Choroid plexus epithelial cell (primary cell): ENCODE data around the gene ZNF541.

ENCODE experiments used
- DNase-seq: peaks from one replicate; pipeline ENCODE4 v3.0.0-alpha.2; 2010; ENCODE audit warnings: low read depth
- H3K4me3 ChIP-seq: 2 replicates; pipeline ENCODE4 v1.5.1; 2011; ENCODE audit warnings: low read depth, mild to moderate bottlenecking, control low read depth, low read length, moderate library complexity
- TF ChIP-seq, protein P1 (sequence below): conservative IDR thresholded peaks from 2 replicates; pipeline ENCODE4 v1.5.1; 2011; ENCODE audit warnings: low read depth, mild to moderate bottlenecking, control low read depth, inconsistent platforms, low read length, moderate library complexity

The ZNF541 gene

DNA sequence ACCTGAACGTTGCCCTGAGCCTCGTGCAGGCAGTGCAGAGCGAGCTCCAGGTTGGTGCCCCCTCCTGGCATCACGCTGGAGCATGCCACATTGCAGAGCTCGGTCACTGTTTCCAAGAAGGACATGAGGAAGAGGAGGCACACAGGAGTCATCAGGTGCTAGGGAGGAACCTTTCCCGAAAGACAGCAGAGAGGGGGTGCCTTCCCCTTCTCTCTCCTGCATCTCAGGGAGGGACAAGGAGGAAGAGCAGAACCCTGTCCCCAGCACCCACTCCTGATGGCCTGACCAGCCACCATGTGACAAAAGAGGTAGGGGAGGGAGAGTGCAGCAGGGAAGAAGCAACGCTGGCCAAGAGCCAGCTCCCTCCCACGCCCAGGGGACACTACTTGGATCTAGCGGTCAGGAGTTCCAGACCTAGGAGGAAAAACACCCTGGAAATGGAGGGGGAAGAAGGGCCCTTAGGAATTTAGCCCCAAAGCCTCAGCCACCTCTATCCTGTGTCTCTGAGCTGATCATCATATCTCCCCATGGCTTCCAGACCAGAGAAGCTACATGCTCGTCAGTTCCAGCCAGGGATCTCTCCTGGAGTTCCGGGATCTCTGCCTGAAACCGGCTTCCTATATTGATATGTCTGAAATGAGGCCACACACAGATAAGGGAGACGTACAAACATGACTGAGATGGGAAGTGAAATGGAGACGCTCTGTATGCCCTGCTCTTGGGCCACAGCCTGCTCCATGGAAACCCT is 41.1 kb downstream of the ZNF541 start:
- TF ChIP-seq, protein P1, sequence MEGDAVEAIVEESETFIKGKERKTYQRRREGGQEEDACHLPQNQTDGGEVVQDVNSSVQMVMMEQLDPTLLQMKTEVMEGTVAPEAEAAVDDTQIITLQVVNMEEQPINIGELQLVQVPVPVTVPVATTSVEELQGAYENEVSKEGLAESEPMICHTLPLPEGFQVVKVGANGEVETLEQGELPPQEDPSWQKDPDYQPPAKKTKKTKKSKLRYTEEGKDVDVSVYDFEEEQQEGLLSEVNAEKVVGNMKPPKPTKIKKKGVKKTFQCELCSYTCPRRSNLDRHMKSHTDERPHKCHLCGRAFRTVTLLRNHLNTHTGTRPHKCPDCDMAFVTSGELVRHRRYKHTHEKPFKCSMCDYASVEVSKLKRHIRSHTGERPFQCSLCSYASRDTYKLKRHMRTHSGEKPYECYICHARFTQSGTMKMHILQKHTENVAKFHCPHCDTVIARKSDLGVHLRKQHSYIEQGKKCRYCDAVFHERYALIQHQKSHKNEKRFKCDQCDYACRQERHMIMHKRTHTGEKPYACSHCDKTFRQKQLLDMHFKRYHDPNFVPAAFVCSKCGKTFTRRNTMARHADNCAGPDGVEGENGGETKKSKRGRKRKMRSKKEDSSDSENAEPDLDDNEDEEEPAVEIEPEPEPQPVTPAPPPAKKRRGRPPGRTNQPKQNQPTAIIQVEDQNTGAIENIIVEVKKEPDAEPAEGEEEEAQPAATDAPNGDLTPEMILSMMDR: no peak
- peak; percentile 24 for DNase-seq
- H3K4me3 ChIP-seq: no peak overlapping the region

DNA sequence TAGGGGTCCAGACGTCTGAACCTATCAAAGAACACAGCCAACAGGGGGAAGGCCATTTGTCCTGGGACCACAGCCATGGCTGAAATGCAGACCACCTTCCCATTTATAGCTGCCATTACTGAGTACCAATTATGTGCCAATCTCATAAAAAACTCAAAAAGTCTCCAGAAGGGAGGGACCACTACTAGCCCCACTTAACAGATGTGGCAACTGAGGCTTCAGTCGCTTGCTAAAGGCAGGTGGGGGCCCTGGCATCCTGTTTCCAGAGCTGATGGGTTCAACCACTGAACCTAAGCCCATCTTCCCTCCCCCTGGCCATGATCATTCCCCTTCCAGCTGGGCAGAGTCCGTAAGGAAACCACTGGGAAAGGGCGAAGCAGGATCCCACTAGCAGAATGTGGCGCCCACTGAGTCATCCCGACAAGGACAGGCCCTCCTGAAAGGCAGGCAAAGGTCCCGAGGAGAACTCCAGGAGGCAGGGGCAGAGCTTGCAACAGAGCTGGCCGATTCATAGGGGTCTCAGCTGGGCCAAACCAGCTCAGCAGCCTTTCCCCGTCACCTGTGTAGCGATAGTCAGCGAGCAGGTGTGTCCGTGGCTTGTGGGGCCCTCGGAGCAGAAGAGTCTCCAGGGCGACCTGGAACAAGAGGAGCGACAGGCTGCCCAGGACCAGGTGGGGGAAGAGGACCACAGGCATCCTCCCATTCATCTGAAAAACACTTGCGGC is 43.8 kb downstream of the ZNF541 start:
- TF ChIP-seq, protein P1: no peak
- no peak for DNase-seq
- H3K4me3 ChIP-seq: no peak overlapping the region

DNA sequence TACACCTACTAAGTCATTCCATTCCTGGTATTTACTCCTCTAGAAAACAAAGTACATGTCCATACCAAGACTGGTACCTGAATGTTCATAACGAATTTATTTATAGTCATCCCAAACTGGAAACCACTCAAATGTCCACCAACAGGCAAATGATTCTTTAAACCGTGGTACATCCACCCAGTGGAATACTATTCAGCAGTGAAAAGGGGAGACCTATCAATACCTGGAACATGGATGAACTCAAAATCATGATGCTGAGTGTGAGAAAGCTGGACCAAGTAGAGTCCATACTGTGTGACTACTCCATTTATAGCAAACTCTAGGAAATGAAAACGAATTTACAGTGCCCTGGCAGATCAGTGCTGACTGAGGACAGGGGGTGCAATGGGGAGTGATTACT is 46.1 kb downstream of the ZNF541 start:
- TF ChIP-seq, protein P1: no peak
- H3K4me3 ChIP-seq: no peak overlapping the region
- no peak for DNase-seq

DNA sequence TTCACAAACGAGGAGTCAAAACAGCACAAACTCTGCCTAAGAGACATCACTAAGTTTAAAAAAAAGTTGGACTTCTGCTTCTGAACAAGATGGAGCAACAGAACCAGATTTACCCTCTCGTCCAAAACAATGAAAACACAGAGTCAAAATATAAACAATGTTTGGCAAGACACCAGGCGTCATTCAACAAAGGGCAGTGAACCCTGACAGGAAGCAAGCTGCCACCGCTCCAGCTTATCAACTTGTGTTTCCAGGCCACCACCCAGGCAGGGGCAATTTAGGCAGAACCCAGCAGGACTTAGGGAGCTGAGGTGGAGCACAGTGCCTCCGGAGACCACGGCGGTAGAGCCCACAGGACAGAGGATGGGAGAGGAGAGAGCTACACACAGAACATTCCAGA is 49.5 kb downstream of the ZNF541 start:
- TF ChIP-seq, protein P1: no peak
- no peak for DNase-seq
- H3K4me3 ChIP-seq: no peak overlapping the region
